Cardiac atrium fibroblast (primary cell): ENCODE measurements around the gene JAK3. TPM values are rescaled to one million over a fixed set of nuclear protein-coding genes. Genes with fewer than 3 reads are reported as not detected.

Source experiments
- total RNA-seq: library from RNA; depleted of rRNA; stranded (reverse); fragments of >200 nt; gene quantifications from 2 replicates; pipeline ENCODE4 v1.2.3, GENCODE V29; 2015

JAK3 gene
- 13.8 and 17.3 TPM in 2 replicates for total RNA-seq

GRCh38 chr19:17847538-17848366 is at the start of gene JAK3:
Gene JAK3, minus strand, starts transcription at chr19:17847982. Its CDS starts 3,565 bp downstream, at chr19:17844417.

GRCh38 chr19:17871878-17872250 is 24.1 kb upstream of the JAK3 start, which contains the start of gene SLC5A5:
Gene SLC5A5, plus strand, starts transcription at chr19:17871945. Its CDS starts 375 bp downstream, at chr19:17872320.

GRCh38 chr19:17859533-17860330 is 11.9 kb upstream of the JAK3 start, which contains the start of gene RPL18A:
Gene RPL18A, plus strand, starts transcription at chr19:17859910. Its CDS starts 47 bp downstream, at chr19:17859957.

GRCh38 chr19:17821190-17821589 is 26.6 kb downstream of the JAK3 start, which contains the start of gene INSL3:
Gene INSL3, minus strand, starts transcription at chr19:17821519. Its CDS starts 13 bp downstream, at chr19:17821506.

GRCh38 chr19:17794731-17795494 is 52.9 kb downstream of the JAK3 start, which contains the start of gene B3GNT3:
Gene B3GNT3, plus strand, starts transcription at chr19:17795138. Its CDS starts 12,670 bp downstream, at chr19:17807808.

Other genes with a start within 250 kb of the JAK3 start
- 0.16 and 0.18 TPM in 2 replicates for gene UNC13A, start 159.6 kb downstream of the JAK3 start, total RNA-seq
- gene MAP1S, start 128.5 kb downstream of the JAK3 start, total RNA-seq: 44.6 and 47.0 TPM in 2 replicates
- gene FCHO1, start 96.5 kb downstream of the JAK3 start, total RNA-seq: 0.32 and 0.72 TPM in 2 replicates
- gene B3GNT3, start 52.8 kb downstream of the JAK3 start, total RNA-seq: not detected in 2 replicates
- gene INSL3, start 26.5 kb downstream of the JAK3 start, total RNA-seq: not detected in 2 replicates
- gene RPL18A, start 11.9 kb upstream of the JAK3 start, total RNA-seq: 1,626 and 1,782 TPM in 2 replicates
- not detected in 2 replicates for gene SLC5A5, start 24.0 kb upstream of the JAK3 start, total RNA-seq
- gene CCDC124, start 85.0 kb upstream of the JAK3 start, total RNA-seq: 38.2 and 77.6 TPM in 2 replicates
- gene KCNN1, start 119.1 kb upstream of the JAK3 start, total RNA-seq: 0.90 TPM in 1 of 2 replicates, not detected in the other
- gene ARRDC2, start 160.2 kb upstream of the JAK3 start, total RNA-seq: 11.7 and 67.3 TPM in 2 replicates
- 0.16 TPM in 1 of 2 replicates, not detected in the other for gene IL12RB1, start 239.0 kb upstream of the JAK3 start, total RNA-seq
- 2.3 and 6.8 TPM in 2 replicates for gene MAST3, start 249.8 kb upstream of the JAK3 start, total RNA-seq